ENCODE measurements around the gene TP53. TPM values are rescaled to one million over a fixed set of nuclear protein-coding genes. Genes with fewer than 3 reads are reported as not detected.
A peak's percentile ranks its signal among the peaks of the same experiment; 100 is the strongest.

TP53 gene
- total and polyA plus RNA-seq, 2 donors from 2014 or later, result 14.8 to 66.9 TPM

GRCh38 chr17:7674934-7675333 is 12.4 kb downstream of the TP53 start:
- no peak for TF ChIP-seq CTCF (IDR thresholded peaks at IDR 0.05; ENCODE audit: borderline replicate concordance, extremely low read depth, insufficient read depth)

GRCh38 chr17:7673239-7673638 is 14.1 kb downstream of the TP53 start:
- Histone ChIP-seq H3K4me3 (ENCODE audit: low read length in 3 of 3) (no peak overlapping the region), H3K9me3 (ENCODE audit: control insufficient read depth in 2 of 3, insufficient read depth in 1 of 3, low read length in 3 of 3) (peaks cover 1 to 8% (median 3%) of the 10 kb centered on the region in 3 donors), H3K4me1 (ENCODE audit: control insufficient read depth in 2 of 3, insufficient read depth in 2 of 3, low read depth in 1 of 3, low read length in 3 of 3) (no peaks in the 10 kb centered on the region), H3K27me3 (ENCODE audit: control insufficient read depth, insufficient read depth, low read length) (no peaks in the 10 kb centered on the region), H3K27ac (ENCODE audit: low read depth in 2 of 2, low read length in 2 of 2) (no peak overlapping the region), H3K9ac (ENCODE audit: low read length in 3 of 3) (no peak overlapping the region), H3K36me3 (ENCODE audit: control insufficient read depth in 2 of 3, insufficient read depth in 3 of 3, low read length in 3 of 3) (peaks cover 9 to 34% (median 21%) of the 10 kb centered on the region in 3 donors)
- TF ChIP-seq CTCF (IDR thresholded peaks at IDR 0.05; ENCODE audit: borderline replicate concordance, extremely low read depth, insufficient read depth), result peak; percentile 15
- intact Hi-C loops (cut with DNase I), result no loop called here
- no peak for DNase-seq
- FAIRE-seq, result no peak

More at GRCh38 chr17:7674934-7675333, 12.4 kb downstream of the TP53 start:
- H3K27ac ChIP-seq (ENCODE audit: low read depth in 2 of 2, low read length in 2 of 2), result no peak overlapping the region
- H3K9ac ChIP-seq (ENCODE audit: low read length in 3 of 3), result no peak overlapping the region
- intact Hi-C loops (cut with DNase I), result no loop called here
- H3K4me3 ChIP-seq (ENCODE audit: low read length in 3 of 3), result no peak overlapping the region
- peaks cover 9 to 27% (median 18%) of the 10 kb centered on the region in 3 donors for H3K36me3 ChIP-seq (ENCODE audit: control insufficient read depth in 2 of 3, insufficient read depth in 3 of 3, low read length in 3 of 3)
- H3K27me3 ChIP-seq (ENCODE audit: control insufficient read depth, insufficient read depth, low read length), result no peaks in the 10 kb centered on the region
- no peak for FAIRE-seq
- H3K9me3 ChIP-seq (ENCODE audit: control insufficient read depth in 2 of 3, insufficient read depth in 1 of 3, low read length in 3 of 3), result peaks cover 1 to 8% (median 3%) of the 10 kb centered on the region in 3 donors
- no peak for DNase-seq
- no peaks in the 10 kb centered on the region for H3K4me1 ChIP-seq (ENCODE audit: control insufficient read depth in 2 of 3, insufficient read depth in 2 of 3, low read depth in 1 of 3, low read length in 3 of 3)

GRCh38 chr17:7668482-7668881 is 18.8 kb downstream of the TP53 start:
- H3K9ac ChIP-seq (ENCODE audit: low read length in 3 of 3), result no peak overlapping the region
- no peak for FAIRE-seq
- H3K4me3 ChIP-seq (ENCODE audit: low read length in 3 of 3), result no peak overlapping the region
- H3K27me3 ChIP-seq (ENCODE audit: control insufficient read depth, insufficient read depth, low read length), result no peaks in the 10 kb centered on the region
- intact Hi-C loops (cut with DNase I), result no loop called here
- H3K27ac ChIP-seq (ENCODE audit: low read depth in 2 of 2, low read length in 2 of 2), result no peak overlapping the region
- H3K36me3 ChIP-seq (ENCODE audit: control insufficient read depth in 2 of 3, insufficient read depth in 3 of 3, low read length in 3 of 3), result peaks cover 8 to 22% (median 17%) of the 10 kb centered on the region in 3 donors
- H3K4me1 ChIP-seq (ENCODE audit: control insufficient read depth in 2 of 3, insufficient read depth in 2 of 3, low read depth in 1 of 3, low read length in 3 of 3), result no peaks in the 10 kb centered on the region
- DNase-seq, result no peak
- H3K9me3 ChIP-seq (ENCODE audit: control insufficient read depth in 2 of 3, insufficient read depth in 1 of 3, low read length in 3 of 3), result peaks cover 1 to 3% (median 3%) of the 10 kb centered on the region in 3 donors
- no peak for TF ChIP-seq CTCF (IDR thresholded peaks at IDR 0.05; ENCODE audit: borderline replicate concordance, extremely low read depth, insufficient read depth)

Measured in kidney (tissue), 14 donors.